SU-DHL-6 (cell line): ENCODE measurements around the gene SLC22A23.

ENCODE experiments used
- H2AFZ ChIP-seq: fragments of 200-600 bp; sonication (generic); 2 replicates; pipeline ENCODE4 v1.6.1; 2014; ENCODE audit warnings: low read depth, mild to moderate bottlenecking, moderate library complexity, mixed read lengths, antibody characterized with exemption, low read length; ENCODE audit not compliant: severe bottlenecking
- H3F3A ChIP-seq: fragments of 200-600 bp; shearing (Covaris generic); 2 replicates; pipeline ENCODE4 v1.6.0; 2016; ENCODE audit warnings: antibody characterized with exemption, mild to moderate bottlenecking; ENCODE audit not compliant: insufficient read depth
- H3K27ac ChIP-seq: fragments of 200-600 bp; sonication (generic); 2 replicates; pipeline ENCODE4 v1.5.1; 2016; ENCODE audit warnings: low read depth, mild to moderate bottlenecking, low read length, moderate library complexity, mixed read lengths
- H3K27me3 ChIP-seq: fragments of 200-600 bp; sonication (generic), shearing (Covaris generic); 2 replicates; pipeline ENCODE4 v1.6.0; 2014; ENCODE audit warnings: mild to moderate bottlenecking, low read length
- H3K36me3 ChIP-seq: fragments of 200-600 bp; sonication (generic); 2 replicates; pipeline ENCODE4 v1.6.1; 2014; ENCODE audit warnings: mild to moderate bottlenecking, low read length, mixed read lengths
- H3K4me2 ChIP-seq: fragments of 300-600, 200-600 bp; shearing (Covaris generic), sonication (generic); 2 replicates; pipeline ENCODE4 v1.6.0; 2014; ENCODE audit warnings: low read length, low read depth, mild to moderate bottlenecking; ENCODE audit not compliant: poor library complexity, severe bottlenecking
- H3K4me3 ChIP-seq: fragments of 200-600 bp; sonication (generic); 2 replicates; pipeline ENCODE4 v1.5.1; 2014; ENCODE audit warnings: antibody characterized with exemption, low read length, mild to moderate bottlenecking, mixed read lengths; ENCODE audit not compliant: insufficient read depth, poor library complexity, severe bottlenecking
- H3K79me2 ChIP-seq: fragments of 200-600 bp; sonication (generic); 2 replicates; pipeline ENCODE4 v1.6.1; 2014; ENCODE audit warnings: mild to moderate bottlenecking, low read length, moderate library complexity; ENCODE audit not compliant: insufficient read depth
- H3K9ac ChIP-seq: fragments of 200-600 bp; sonication (generic); 2 replicates; pipeline ENCODE4 v1.7.0; 2014; ENCODE audit warnings: mild to moderate bottlenecking, low read length
- H3K9me2 ChIP-seq: fragments of 200-600 bp; sonication (generic); replicated peaks from 2 replicates; pipeline ENCODE4 v1.6.1; 2014; ENCODE audit warnings: low read length; ENCODE audit not compliant: insufficient read depth
- H3K9me3 ChIP-seq: fragments of 200-600 bp; sonication (generic); 2 replicates; pipeline ENCODE4 v1.6.1; 2014; ENCODE audit warnings: low read length, mixed read lengths; ENCODE audit not compliant: insufficient read depth
- H4K20me1 ChIP-seq: fragments of 200-600 bp; sonication (generic); 2 replicates; pipeline ENCODE4 v1.6.1; 2014; ENCODE audit warnings: low read depth, mild to moderate bottlenecking, antibody characterized with exemption, low read length, moderate library complexity, mixed read lengths
- CTCF ChIP-seq: fragments of 200-600 bp; sonication (generic); IDR thresholded peaks from one replicate; pipeline ENCODE4 v1.5.1; 2017; ENCODE audit warnings: antibody characterized with exemption, mild to moderate bottlenecking, low read length, moderate library complexity; ENCODE audit not compliant: insufficient read depth, poor library complexity, severe bottlenecking
- EZH2phosphoT487 ChIP-seq: fragments of 200-600 bp; sonication (generic), shearing (Covaris generic); conservative IDR thresholded peaks from 2 replicates; pipeline ENCODE4 v1.6.1; 2018; ENCODE audit warnings: mild to moderate bottlenecking, antibody characterized with exemption, low read length, moderate library complexity, mixed read lengths

Gene SLC22A23

GRCh38 chr6:3343089-3343883, 113.6 kb downstream of the SLC22A23 start:
- H3K36me3 ChIP-seq, result no peaks in the 10 kb centered on the region
- no peaks in the 10 kb centered on the region for H4K20me1 ChIP-seq
- TF ChIP-seq EZH2phosphoT487, result no peak
- no peak for TF ChIP-seq CTCF
- no peaks in the 10 kb centered on the region for H3K9me3 ChIP-seq
- no peaks in the 10 kb centered on the region for H3K27me3 ChIP-seq
- no peak overlapping the region for H3K9ac ChIP-seq
- H2AFZ ChIP-seq, result no peak overlapping the region
- no peaks in the 10 kb centered on the region for H3K9me2 ChIP-seq
- no peaks in the 10 kb centered on the region for H3K79me2 ChIP-seq
- no peaks in the 10 kb centered on the region for H3F3A ChIP-seq
- H3K27ac ChIP-seq, result no peak overlapping the region
- H3K4me3 ChIP-seq, result no peak overlapping the region
- H3K4me2 ChIP-seq, result no peak overlapping the region

- Histone ChIP-seq H3K9me3 (no peaks in the 10 kb centered on the region), H2AFZ (no peak overlapping the region), H4K20me1 (no peaks in the 10 kb centered on the region), H3K79me2 (no peaks in the 10 kb centered on the region), H3K36me3 (no peaks in the 10 kb centered on the region), H3K9ac (no peak overlapping the region), H3K9me2 (no peaks in the 10 kb centered on the region), H3K27ac (no peak overlapping the region), H3F3A (no peaks in the 10 kb centered on the region), H3K4me2 (no peak overlapping the region), H3K4me3 (no peak overlapping the region), H3K27me3 (no peaks in the 10 kb centered on the region)
- TF ChIP-seq CTCF (no peak), EZH2phosphoT487 (no peak)
Measured at GRCh38 chr6:3341467-3341866, 115.4 kb downstream of the SLC22A23 start.

GRCh38 chr6:3340894-3341293, 116.0 kb downstream of the SLC22A23 start:
- H3K9me3 ChIP-seq, result no peaks in the 10 kb centered on the region
- no peaks in the 10 kb centered on the region for H3K79me2 ChIP-seq
- no peaks in the 10 kb centered on the region for H3K27me3 ChIP-seq
- H3F3A ChIP-seq, result no peaks in the 10 kb centered on the region
- no peaks in the 10 kb centered on the region for H3K36me3 ChIP-seq
- TF ChIP-seq CTCF, result no peak
- TF ChIP-seq EZH2phosphoT487, result no peak
- no peak overlapping the region for H3K9ac ChIP-seq
- no peak overlapping the region for H2AFZ ChIP-seq
- no peak overlapping the region for H3K27ac ChIP-seq
- H3K4me3 ChIP-seq, result no peak overlapping the region
- H4K20me1 ChIP-seq, result no peaks in the 10 kb centered on the region
- H3K9me2 ChIP-seq, result no peaks in the 10 kb centered on the region
- no peak overlapping the region for H3K4me2 ChIP-seq
